GM23248 (cell line): Measurements from ENCODE around the gene NCAM1. TPM values are rescaled to one million over a fixed set of nuclear protein-coding genes. Genes with fewer than 3 reads are reported as not detected.
A peak's percentile ranks its signal among the peaks of the same experiment; 100 is the strongest.

Experiments
- DNase-seq: peaks from one replicate; pipeline ENCODE4 v3.0.0-alpha.2; 2015
- H2AFZ ChIP-seq: fragments of 200-600 bp; sonication (generic); 2 replicates; pipeline ENCODE4 v1.6.1; 2016; ENCODE audit warnings: antibody characterized with exemption
- H3F3A ChIP-seq: fragments of 200-600 bp; sonication (generic); 2 replicates; pipeline ENCODE4 v1.6.1; 2016; ENCODE audit warnings: mild to moderate bottlenecking, antibody characterized with exemption, mixed run types; ENCODE audit not compliant: insufficient read depth
- H3K27ac ChIP-seq: fragments of 200-600 bp; sonication (generic); 2 replicates; pipeline ENCODE4 v1.5.1; 2016; ENCODE audit warnings: mild to moderate bottlenecking
- H3K27me3 ChIP-seq: fragments of 200-600 bp; sonication (generic); replicated peaks from 2 replicates; pipeline ENCODE4 v1.6.1; 2016; ENCODE audit warnings: mild to moderate bottlenecking; ENCODE audit not compliant: insufficient read depth
- H3K36me3 ChIP-seq: fragments of 200-600 bp; sonication (generic); 2 replicates; pipeline ENCODE4 v1.6.1; 2016; ENCODE audit warnings: low read depth, mild to moderate bottlenecking
- H3K4me1 ChIP-seq: fragments of 200-600 bp; sonication (generic); 2 replicates; pipeline ENCODE4 v1.6.1; 2016; ENCODE audit warnings: mild to moderate bottlenecking; ENCODE audit not compliant: insufficient read depth
- H3K4me2 ChIP-seq: fragments of 200-600 bp; sonication (generic); one replicate; pipeline ENCODE4 v1.6.1; 2016; ENCODE audit warnings: mild to moderate bottlenecking; ENCODE audit not compliant: unreplicated experiment
- H3K4me3 ChIP-seq: fragments of 200-600 bp; sonication (generic); 2 replicates; pipeline ENCODE4 v1.5.1; 2016; ENCODE audit warnings: mild to moderate bottlenecking
- H3K79me2 ChIP-seq: fragments of 200-600 bp; sonication (generic); 2 replicates; pipeline ENCODE4 v1.6.1; 2016; ENCODE audit warnings: mild to moderate bottlenecking; ENCODE audit not compliant: insufficient read depth
- H3K9ac ChIP-seq: fragments of 200-600 bp; sonication (generic); 2 replicates; pipeline ENCODE4 v1.6.1; 2016; ENCODE audit warnings: mild to moderate bottlenecking
- H3K9me2 ChIP-seq: fragments of 200-600 bp; sonication (generic); 2 replicates; pipeline ENCODE4 v1.6.1; 2016; ENCODE audit warnings: mixed run types, mild to moderate bottlenecking, moderate library complexity; ENCODE audit not compliant: insufficient read depth
- H3K9me3 ChIP-seq: fragments of 200-600 bp; sonication (generic); one replicate; pipeline ENCODE4 v1.6.1; 2017; ENCODE audit warnings: low read depth
- H4K20me1 ChIP-seq: fragments of 200-600 bp; sonication (generic); 2 replicates; pipeline ENCODE4 v1.6.0; 2016; ENCODE audit not compliant: insufficient read depth
- EZH2 ChIP-seq: fragments of 200-600 bp; sonication (generic); IDR thresholded peaks from 2 replicates; pipeline ENCODE4 v1.6.1; 2018; ENCODE audit warnings: antibody characterized with exemption, mild to moderate bottlenecking; ENCODE audit not compliant: insufficient read depth, poor library complexity, severe bottlenecking
- EZH2phosphoT487 ChIP-seq: fragments of 200-600 bp; sonication (generic); IDR thresholded peaks from 2 replicates; pipeline ENCODE4 v1.6.1; 2018; ENCODE audit warnings: antibody characterized with exemption, moderate library complexity, mild to moderate bottlenecking, low read depth; ENCODE audit not compliant: insufficient read depth
- WGBS, 2 experiments: methylation state at CpG; one replicate each; pipeline ENCODE4 v1.1.6; 2015 to 2017; ENCODE audit warnings: low lambda C conversion rate in 2 of 2, low coverage in 1 of 2; ENCODE audit errors: missing lambda C conversion rate in 2 of 2; 5-methylcytosine and 5-hydroxymethylcytosine counted together
- in situ Hi-C: fragments of 300-500 bp; cut with MboI; formaldehyde crosslinking; loops from 2 replicates; pipeline ENCODE4 v1.15.0; 2020
- polyA plus RNA-seq: library from polyadenylated mRNA; unstranded; fragments of >200 nt; fragmentation: Nextera tagmentation; extraction: Ambion mirVana; gene quantifications from 2 replicates; pipeline ENCODE4 v1.2.1, GENCODE V29; 2016
- total RNA-seq: library from RNA; depleted of rRNA; stranded (reverse); fragments of >200 nt; shearing (Covaris generic); gene quantifications from 2 replicates; pipeline ENCODE4 v1.2.3, GENCODE V29; 2014

NCAM1 gene
- total and polyA plus RNA-seq, 2 experiments from 2014 or later: 1.5 to 1.8 TPM

DNA sequence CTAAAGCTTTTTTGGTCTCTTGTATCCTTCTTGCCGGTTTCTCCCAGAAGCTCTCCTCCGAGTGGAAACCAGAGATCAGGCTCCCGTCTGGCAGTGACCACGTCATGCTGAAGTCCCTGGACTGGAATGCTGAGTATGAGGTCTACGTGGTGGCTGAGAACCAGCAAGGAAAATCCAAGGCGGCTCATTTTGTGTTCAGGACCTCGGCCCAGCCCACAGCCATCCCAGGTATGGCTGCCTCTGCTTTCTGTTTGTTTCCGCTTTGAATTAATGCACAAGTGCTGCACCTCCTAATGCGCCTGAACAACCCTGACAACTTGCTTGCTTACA lies 298.8 kb downstream of the NCAM1 start:
- H3K4me2 ChIP-seq: no peak overlapping the region
- no peaks in the 10 kb centered on the region for H3K79me2 ChIP-seq
- no peak overlapping the region for H3K9ac ChIP-seq
- no peak for DNase-seq
- WGBS, 2 experiments: 82 to 86% methylated on average over 9 of the region's 9 CpGs
- TF ChIP-seq EZH2phosphoT487 (no peak), EZH2 (no peak)
- H3K27me3 ChIP-seq: no peaks in the 10 kb centered on the region
- H3F3A ChIP-seq: no peaks in the 10 kb centered on the region
- H2AFZ ChIP-seq: no peak overlapping the region
- H3K4me1 ChIP-seq: 0 out of 2 replicates have a peak, but pooled peaks cover 4% of the 10 kb centered on the region
- no peak overlapping the region for H3K4me3 ChIP-seq
- no peaks in the 10 kb centered on the region for H3K36me3 ChIP-seq
- no peaks in the 10 kb centered on the region for H3K9me3 ChIP-seq
- H3K27ac ChIP-seq: no peak overlapping the region
- no peaks in the 10 kb centered on the region for H4K20me1 ChIP-seq
- in situ Hi-C loops: no loop called here
- no peaks in the 10 kb centered on the region for H3K9me2 ChIP-seq

DNA sequence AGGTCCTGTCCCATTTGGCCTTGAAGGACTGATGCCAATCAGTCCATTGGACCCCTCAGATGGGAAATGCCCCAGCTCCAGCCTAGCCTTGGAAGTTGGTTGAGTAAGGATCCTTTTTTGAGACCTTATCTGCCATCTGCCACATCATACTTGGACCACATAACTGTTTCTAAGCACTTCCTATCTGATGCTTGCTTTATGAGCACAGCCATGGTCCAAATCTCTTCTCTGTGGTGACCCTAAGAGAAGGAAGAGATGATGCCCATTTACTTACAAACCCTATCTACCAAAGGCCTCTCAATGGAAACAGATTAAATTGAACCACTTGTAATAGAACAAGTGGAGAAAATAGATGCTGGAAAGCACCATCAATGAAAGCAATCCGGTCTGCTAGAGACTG lies 299.3 kb downstream of the NCAM1 start:
- H3K9me2 ChIP-seq: no peaks in the 10 kb centered on the region
- H3K36me3 ChIP-seq: no peaks in the 10 kb centered on the region
- H3K79me2 ChIP-seq: no peaks in the 10 kb centered on the region
- no peaks in the 10 kb centered on the region for H3K27me3 ChIP-seq
- no peak overlapping the region for H3K9ac ChIP-seq
- no peaks in the 10 kb centered on the region for H3F3A ChIP-seq
- no peak overlapping the region for H2AFZ ChIP-seq
- no peaks in the 10 kb centered on the region for H3K4me1 ChIP-seq
- no peak overlapping the region for H3K27ac ChIP-seq
- no peak for DNase-seq
- TF ChIP-seq EZH2phosphoT487: no peak
- H3K4me3 ChIP-seq: no peak overlapping the region
- no peaks in the 10 kb centered on the region for H4K20me1 ChIP-seq
- no peaks in the 10 kb centered on the region for H3K9me3 ChIP-seq
- H3K4me2 ChIP-seq: no peak overlapping the region
- in situ Hi-C loops: no loop called here
- WGBS, 2 experiments: 58 to 75% methylated on average over 1 of the region's 1 CpG

DNA sequence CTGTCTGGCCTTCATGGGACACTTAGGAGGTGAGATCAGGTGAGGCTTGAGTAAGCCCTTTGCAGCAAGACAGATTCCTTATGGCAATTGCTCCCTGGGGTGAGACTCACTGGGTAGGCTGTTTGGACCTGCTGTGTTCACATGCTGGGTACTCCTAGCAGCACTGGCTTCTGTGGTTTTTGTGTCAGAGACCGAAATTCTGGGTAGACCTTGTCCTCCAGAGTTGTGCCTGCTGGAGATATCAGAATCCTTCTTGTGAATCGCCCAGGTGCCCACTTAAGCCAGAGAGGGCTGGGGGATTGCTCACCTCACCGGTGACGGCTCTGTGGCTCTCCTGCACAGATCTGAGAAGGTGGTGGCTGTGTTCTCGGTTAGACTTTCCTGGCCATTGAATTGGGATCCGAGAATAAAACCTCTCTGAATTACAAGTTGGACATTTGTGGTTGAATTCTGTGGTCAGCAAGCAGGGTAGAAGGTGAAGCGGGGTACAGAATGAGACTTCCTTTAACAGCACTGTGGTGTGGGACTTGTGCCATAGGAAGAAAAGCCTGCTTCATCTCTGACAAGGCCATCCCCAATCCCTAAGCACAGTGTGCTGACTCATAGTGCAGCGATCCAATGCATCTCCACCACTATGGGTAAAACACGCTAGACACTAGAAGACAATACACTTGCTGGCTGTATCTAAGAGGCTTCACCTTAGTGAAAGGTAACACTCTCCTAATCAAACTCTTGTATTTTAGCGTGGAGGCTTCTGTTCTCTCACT lies 300.7 kb downstream of the NCAM1 start:
- Histone ChIP-seq H3K4me1 (no peaks in the 10 kb centered on the region), H3K4me2 (no peak overlapping the region), H3K9me3 (no peaks in the 10 kb centered on the region), H3K9me2 (no peaks in the 10 kb centered on the region), H3K9ac (no peak overlapping the region), H3K27ac (no peak overlapping the region), H3K36me3 (no peaks in the 10 kb centered on the region), H2AFZ (no peak overlapping the region), H3K79me2 (no peaks in the 10 kb centered on the region), H3K27me3 (no peaks in the 10 kb centered on the region), H3F3A (no peaks in the 10 kb centered on the region), H3K4me3 (no peak overlapping the region), H4K20me1 (no peaks in the 10 kb centered on the region)
- in situ Hi-C loops: no loop called here
- peak; percentile 58 for DNase-seq
- no peak for TF ChIP-seq EZH2
- TF ChIP-seq EZH2phosphoT487: no peak
- WGBS, 2 experiments: 75 to 79% methylated on average over 10 of the region's 10 CpGs

DNA sequence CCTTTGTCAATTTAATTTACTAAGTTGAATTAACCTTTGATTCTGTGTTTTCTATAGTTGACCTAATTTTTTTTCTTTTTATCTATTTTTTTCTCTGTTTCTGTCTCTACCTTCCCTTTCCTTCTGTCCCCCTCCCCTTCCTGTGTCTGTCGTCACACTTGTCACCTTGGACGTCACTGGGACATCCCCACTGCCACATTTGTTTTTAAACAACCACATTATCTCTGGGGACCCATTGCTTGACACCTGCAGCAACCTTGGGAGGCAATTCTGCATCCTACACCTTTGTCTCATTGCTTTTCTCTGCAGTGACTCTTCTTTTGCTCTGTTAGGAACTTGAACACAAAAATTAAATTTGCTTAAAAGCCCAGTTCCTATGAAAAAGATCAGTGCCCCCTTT lies 301.4 kb downstream of the NCAM1 start:
- WGBS, 2 experiments: 45 to 54% methylated on average over 2 of the region's 2 CpGs

More for the DNA sequence above, 301.4 kb downstream of the NCAM1 start:
- Histone ChIP-seq H3K9me3 (no peaks in the 10 kb centered on the region), H3K79me2 (no peaks in the 10 kb centered on the region), H3K27me3 (no peaks in the 10 kb centered on the region), H3K36me3 (no peaks in the 10 kb centered on the region), H3K4me1 (no peaks in the 10 kb centered on the region), H3K4me3 (no peak overlapping the region), H3K4me2 (no peak overlapping the region), H3F3A (no peaks in the 10 kb centered on the region), H3K9ac (no peak overlapping the region), H4K20me1 (no peaks in the 10 kb centered on the region), H3K27ac (no peak overlapping the region), H2AFZ (no peak overlapping the region), H3K9me2 (no peaks in the 10 kb centered on the region)
- DNase-seq: no peak
- in situ Hi-C loops: no loop called here
- no peak for TF ChIP-seq EZH2phosphoT487
- TF ChIP-seq EZH2: no peak
